NCI-H2196 (cell line): Measurements from ENCODE around the gene DBNL.

ENCODE experiments used
- DNase-seq: peaks from one replicate; lab custom pipeline; 2025; ENCODE audit not compliant: unreplicated experiment; lab: John Stamatoyannopoulos, UW

Gene DBNL

GRCh38 chr7:44042221-44042620, 2.3 kb upstream of the DBNL start:
- no peak for DNase-seq

GRCh38 chr7:44043902-44044301, 600 bp upstream of the DBNL start:
- DNase-seq: no peak

- DNase-seq: peak; percentile 11
Observed at GRCh38 chr7:44045226-44046014, 918 bp downstream of the DBNL start.

GRCh38 chr7:44046321-44047061, 2.0 kb downstream of the DBNL start:
- DNase-seq: no peak

GRCh38 chr7:44048031-44048795, 3.7 kb downstream of the DBNL start:
- no peak for DNase-seq

GRCh38 chr7:44050121-44050914, 5.8 kb downstream of the DBNL start:
- no peak for DNase-seq

- DNase-seq: no peak
Observed at GRCh38 chr7:44050915-44051560, 6.5 kb downstream of the DBNL start.

GRCh38 chr7:44051611-44052220, 7.2 kb downstream of the DBNL start:
- DNase-seq: no peak

- DNase-seq: no peak
Observed at GRCh38 chr7:44052771-44053365, 8.4 kb downstream of the DBNL start.

- DNase-seq: no peak
Observed at GRCh38 chr7:44056681-44057080, 12.2 kb downstream of the DBNL start.

- no peak for DNase-seq
Observed at GRCh38 chr7:44057181-44057848, 12.8 kb downstream of the DBNL start.

GRCh38 chr7:44057849-44058758, 13.6 kb downstream of the DBNL start:
- no peak for DNase-seq

GRCh38 chr7:44058759-44059218, 14.3 kb downstream of the DBNL start:
- no peak for DNase-seq

GRCh38 chr7:44059219-44060090, 15.0 kb downstream of the DBNL start:
- DNase-seq: no peak

GRCh38 chr7:44060091-44060947, 15.8 kb downstream of the DBNL start:
- DNase-seq: no peak
